Stimulated activated CD8-positive, alpha-beta memory T cell treated with anti-CD3 and anti-CD28 coated beads, Interleukin-7, amount 100 ng/mL, for 1 hour (primary cell): ENCODE measurements around the gene PROK1.
"Not testable (repeated sequence)": the region's sequence is repeated elsewhere in the genome, so short reads cannot be mapped to it uniquely, and the experiment has no call there.

ENCODE experiments used
- DNase-seq, 2 donors: peaks; one replicate each; pipeline ENCODE4 v3.0.0-alpha.2; 2020; ENCODE audit warnings: low read depth in 2 of 2

The PROK1 gene

GRCh38 chr1:110450929-110451328 is at the start of gene PROK1:
Gene PROK1, plus strand, starts transcription at chr1:110451149. Its CDS starts 68 bp downstream, at chr1:110451217.
- DNase-seq = no peak

- DNase-seq = no peak
These were observed 47.1 kb upstream of the PROK1 start for GRCh38 chr1:110403805-110404204.

- no peak for DNase-seq
These were observed 46.5 kb upstream of the PROK1 start for GRCh38 chr1:110404401-110404800.

- DNase-seq = not testable (repeated sequence)
These were observed 44.5 kb upstream of the PROK1 start for GRCh38 chr1:110406407-110406806.

GRCh38 chr1:110407260-110408210 is 43.4 kb upstream of the PROK1 start, which contains the start of gene LAMTOR5:
Gene LAMTOR5, minus strand, starts transcription at chr1:110407694. Its CDS starts 74 bp downstream, at chr1:110407620.
- peak; percentile 79 to 82 for DNase-seq

- DNase-seq = no peak
These were observed 42.5 kb upstream of the PROK1 start for GRCh38 chr1:110408488-110408887.

- no peak for DNase-seq
These were observed 41.6 kb upstream of the PROK1 start for GRCh38 chr1:110409316-110409715.

GRCh38 chr1:110411173-110411735 is 39.7 kb upstream of the PROK1 start:
- DNase-seq = no peak

- peak; percentile 20 to 32 for DNase-seq
These were observed 38.4 kb upstream of the PROK1 start for GRCh38 chr1:110412576-110412975.

- DNase-seq = not testable (repeated sequence)
These were observed 37.9 kb upstream of the PROK1 start for GRCh38 chr1:110413045-110413444.

GRCh38 chr1:110418729-110419128 is 32.2 kb upstream of the PROK1 start:
- no peak for DNase-seq

- DNase-seq = no peak
These were observed 30.8 kb upstream of the PROK1 start for GRCh38 chr1:110420023-110420662.

- no peak for DNase-seq
These were observed 29.8 kb upstream of the PROK1 start for GRCh38 chr1:110420874-110421793.

GRCh38 chr1:110424699-110425611 is 26.0 kb upstream of the PROK1 start:
- no peak for DNase-seq

GRCh38 chr1:110425612-110426152 is 25.3 kb upstream of the PROK1 start:
- no peak for DNase-seq

GRCh38 chr1:110426854-110427253 is 24.1 kb upstream of the PROK1 start:
- DNase-seq = no peak

- DNase-seq = no peak
These were observed 22.0 kb upstream of the PROK1 start for GRCh38 chr1:110428946-110429345.

GRCh38 chr1:110430366-110430765 is 20.6 kb upstream of the PROK1 start:
- no peak for DNase-seq

GRCh38 chr1:110430901-110431300 is 20.0 kb upstream of the PROK1 start:
- DNase-seq = no peak

- DNase-seq = no peak
These were observed 17.7 kb upstream of the PROK1 start for GRCh38 chr1:110433213-110433612.
